Measurements from ENCODE around the gene TMEM88.
"Not testable (repeated sequence)": the region's sequence is repeated elsewhere in the genome, so short reads cannot be mapped to it uniquely, and the experiment has no call there.

Gene TMEM88

GRCh38 chr17:7854851-7855659, at the start of gene TMEM88:
TSS of gene TMEM88 (plus strand) at chr17:7855066. CDS start at chr17:7855075, 9 bp downstream.
- FAIRE-seq = no peak

- no peak for FAIRE-seq
Observed at GRCh38 chr17:7806587-7806986, 48.3 kb upstream of the TMEM88 start.

GRCh38 chr17:7807206-7807605, 47.7 kb upstream of the TMEM88 start:
- FAIRE-seq = no peak

- no peak for FAIRE-seq
Observed at GRCh38 chr17:7809086-7809790, 45.6 kb upstream of the TMEM88 start.

- not testable (repeated sequence) for FAIRE-seq
Observed at GRCh38 chr17:7809791-7810343, 45.0 kb upstream of the TMEM88 start.

- no peak for FAIRE-seq
Observed at GRCh38 chr17:7811251-7811650, 43.6 kb upstream of the TMEM88 start.

GRCh38 chr17:7814969-7815368, 39.9 kb upstream of the TMEM88 start:
- FAIRE-seq = no peak

GRCh38 chr17:7816926-7817642, 37.8 kb upstream of the TMEM88 start:
- FAIRE-seq = no peak

- no peak for FAIRE-seq
Observed at GRCh38 chr17:7817643-7817964, 37.3 kb upstream of the TMEM88 start.

GRCh38 chr17:7818026-7818425, 36.8 kb upstream of the TMEM88 start:
- FAIRE-seq = no peak

GRCh38 chr17:7818746-7819645, 35.9 kb upstream of the TMEM88 start:
- no peak for FAIRE-seq

GRCh38 chr17:7820231-7820630, 34.6 kb upstream of the TMEM88 start:
- FAIRE-seq = no peak

GRCh38 chr17:7822126-7822525, 32.7 kb upstream of the TMEM88 start:
- no peak for FAIRE-seq

- FAIRE-seq = no peak
Observed at GRCh38 chr17:7823581-7824001, 31.3 kb upstream of the TMEM88 start.

GRCh38 chr17:7824021-7824924, 30.6 kb upstream of the TMEM88 start:
- FAIRE-seq = no peak

- FAIRE-seq = no peak
Observed at GRCh38 chr17:7825206-7825990, 29.5 kb upstream of the TMEM88 start.

- FAIRE-seq = no peak
Observed at GRCh38 chr17:7830616-7831015, 24.2 kb upstream of the TMEM88 start.

GRCh38 chr17:7831233-7831632, 23.6 kb upstream of the TMEM88 start:
- FAIRE-seq = no peak

GRCh38 chr17:7832431-7832830, 22.4 kb upstream of the TMEM88 start:
- FAIRE-seq = no peak

GRCh38 chr17:7833011-7833794, 21.7 kb upstream of the TMEM88 start:
- FAIRE-seq = no peak

Data from islet of Langerhans (tissue), 1 donor.